Measurements from ENCODE around the gene BTBD10.

- no peak for TF ChIP-seq CTCF (IDR thresholded peaks at IDR 0.05; ENCODE audit: poor library complexity, severe bottlenecking)
- no peak for TF ChIP-seq POLR2AphosphoS5 (IDR thresholded peaks at IDR 0.05)
These were observed 24.1 kb upstream of the BTBD10 start for GRCh38 chr11:13486926-13487660.

Measured in neural cell (in vitro differentiated cells).